ENCODE results near the gene APOBEC3G. TPM values are rescaled to one million over a fixed set of nuclear protein-coding genes. Genes with fewer than 3 reads are reported as not detected.

The APOBEC3G gene
- total and polyA plus RNA-seq, 2 of the 4 experiments (the other 2 are of a cell fraction) = 5.3 to 7.0 TPM

DNA sequence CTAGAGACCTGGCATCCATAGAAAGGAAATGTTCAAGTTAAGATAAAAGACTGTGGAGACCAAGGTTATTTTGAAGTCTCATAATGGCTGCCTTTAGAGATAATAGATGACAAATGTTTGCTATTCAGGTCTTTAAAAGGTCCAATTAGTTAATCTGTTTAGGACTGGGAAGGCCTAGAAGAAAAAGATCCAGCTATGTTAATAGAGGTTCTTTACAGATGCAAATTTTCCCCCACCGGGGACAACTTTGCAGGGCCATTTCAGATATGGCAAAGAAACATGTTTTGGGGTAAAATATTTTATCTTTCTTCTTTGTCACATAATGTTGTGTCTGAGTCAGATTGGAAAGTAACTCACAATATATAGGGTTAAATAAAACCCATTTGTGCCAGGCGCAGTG is 3.1 kb upstream of the APOBEC3G start:
- ATAC-seq (ENCODE audit: low read depth) (no peak), DNase-seq (no peak)
- no peak overlapping the region for H4K8ac ChIP-seq (ENCODE audit: low read depth in 2 of 2, low read length in 2 of 2)
- peaks cover 4% of the 10 kb centered on the region for H3K4me1 ChIP-seq (ENCODE audit: control insufficient read depth, insufficient read depth, low read length)
- no peaks in the 10 kb centered on the region for H4K20me1 ChIP-seq (ENCODE audit: insufficient read depth, low read length)
- no peak overlapping the region for H3K4ac ChIP-seq (ENCODE audit: low read depth, low read length)
- no peak for TF ChIP-seq FOS (IDR thresholded peaks at IDR 0.05; ENCODE audit: low read depth, low read length)
- TF ChIP-seq, protein P1, sequence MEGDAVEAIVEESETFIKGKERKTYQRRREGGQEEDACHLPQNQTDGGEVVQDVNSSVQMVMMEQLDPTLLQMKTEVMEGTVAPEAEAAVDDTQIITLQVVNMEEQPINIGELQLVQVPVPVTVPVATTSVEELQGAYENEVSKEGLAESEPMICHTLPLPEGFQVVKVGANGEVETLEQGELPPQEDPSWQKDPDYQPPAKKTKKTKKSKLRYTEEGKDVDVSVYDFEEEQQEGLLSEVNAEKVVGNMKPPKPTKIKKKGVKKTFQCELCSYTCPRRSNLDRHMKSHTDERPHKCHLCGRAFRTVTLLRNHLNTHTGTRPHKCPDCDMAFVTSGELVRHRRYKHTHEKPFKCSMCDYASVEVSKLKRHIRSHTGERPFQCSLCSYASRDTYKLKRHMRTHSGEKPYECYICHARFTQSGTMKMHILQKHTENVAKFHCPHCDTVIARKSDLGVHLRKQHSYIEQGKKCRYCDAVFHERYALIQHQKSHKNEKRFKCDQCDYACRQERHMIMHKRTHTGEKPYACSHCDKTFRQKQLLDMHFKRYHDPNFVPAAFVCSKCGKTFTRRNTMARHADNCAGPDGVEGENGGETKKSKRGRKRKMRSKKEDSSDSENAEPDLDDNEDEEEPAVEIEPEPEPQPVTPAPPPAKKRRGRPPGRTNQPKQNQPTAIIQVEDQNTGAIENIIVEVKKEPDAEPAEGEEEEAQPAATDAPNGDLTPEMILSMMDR (conservative IDR thresholded peaks at IDR 0.05; ENCODE audit: low read depth, low read length) = no peak
- TF ChIP-seq, protein P2, sequence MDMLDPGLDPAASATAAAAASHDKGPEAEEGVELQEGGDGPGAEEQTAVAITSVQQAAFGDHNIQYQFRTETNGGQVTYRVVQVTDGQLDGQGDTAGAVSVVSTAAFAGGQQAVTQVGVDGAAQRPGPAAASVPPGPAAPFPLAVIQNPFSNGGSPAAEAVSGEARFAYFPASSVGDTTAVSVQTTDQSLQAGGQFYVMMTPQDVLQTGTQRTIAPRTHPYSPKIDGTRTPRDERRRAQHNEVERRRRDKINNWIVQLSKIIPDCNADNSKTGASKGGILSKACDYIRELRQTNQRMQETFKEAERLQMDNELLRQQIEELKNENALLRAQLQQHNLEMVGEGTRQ (IDR thresholded peaks at IDR 0.05; ENCODE audit: low read depth, low read length) = no peak
- TF ChIP-seq MAZ (IDR thresholded peaks at IDR 0.05; ENCODE audit: borderline replicate concordance, low read depth, low read length) = no peak
- no peak for TF ChIP-seq MXI1 (IDR thresholded peaks at IDR 0.05; ENCODE audit: borderline replicate concordance, low read depth, low read length)
- no peak for TF ChIP-seq RCOR1 (IDR thresholded peaks at IDR 0.05; ENCODE audit: insufficient replicate concordance, low read length)
- no peak for TF ChIP-seq CEBPB (IDR thresholded peaks at IDR 0.05; ENCODE audit: low read depth, low read length)
- TF ChIP-seq, protein P3, sequence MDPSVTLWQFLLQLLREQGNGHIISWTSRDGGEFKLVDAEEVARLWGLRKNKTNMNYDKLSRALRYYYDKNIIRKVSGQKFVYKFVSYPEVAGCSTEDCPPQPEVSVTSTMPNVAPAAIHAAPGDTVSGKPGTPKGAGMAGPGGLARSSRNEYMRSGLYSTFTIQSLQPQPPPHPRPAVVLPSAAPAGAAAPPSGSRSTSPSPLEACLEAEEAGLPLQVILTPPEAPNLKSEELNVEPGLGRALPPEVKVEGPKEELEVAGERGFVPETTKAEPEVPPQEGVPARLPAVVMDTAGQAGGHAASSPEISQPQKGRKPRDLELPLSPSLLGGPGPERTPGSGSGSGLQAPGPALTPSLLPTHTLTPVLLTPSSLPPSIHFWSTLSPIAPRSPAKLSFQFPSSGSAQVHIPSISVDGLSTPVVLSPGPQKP (IDR thresholded peaks at IDR 0.05; ENCODE audit: borderline replicate concordance, low read depth, low read length) = no peak
- no peak for TF ChIP-seq BHLHE40 (IDR thresholded peaks at IDR 0.05; ENCODE audit: low read depth, low read length)
- TF ChIP-seq RAD21 (IDR thresholded peaks at IDR 0.05; ENCODE audit: low read length) = no peak
- no peak for TF ChIP-seq NFE2L2 (IDR thresholded peaks at IDR 0.05; ENCODE audit: low read depth, low read length)
- TF ChIP-seq RFX5 (IDR thresholded peaks at IDR 0.05; ENCODE audit: low read depth, low read length) = no peak
- H3K27me3 ChIP-seq (ENCODE audit: control insufficient read depth, insufficient read depth, low read length) = peaks cover 12% of the 10 kb centered on the region
- no peaks in the 10 kb centered on the region for H3K9me3 ChIP-seq (ENCODE audit: control insufficient read depth, insufficient read depth, low read length)
- H3K9me1 ChIP-seq (ENCODE audit: insufficient read depth, low read length) = no peaks in the 10 kb centered on the region
- H2BK20ac ChIP-seq (ENCODE audit: low read depth, low read length) = no peak overlapping the region
- H3K36me3 ChIP-seq (ENCODE audit: control insufficient read depth, insufficient read depth, low read length) = no peaks in the 10 kb centered on the region
- H3K14ac ChIP-seq (replicated peaks; ENCODE audit: low read depth, low read length) = no peak overlapping the region
- no peak overlapping the region for H2AFZ ChIP-seq (replicated peaks; ENCODE audit: low read length, poor library complexity)
- no peak overlapping the region for H3K18ac ChIP-seq (ENCODE audit: low read depth, low read length)
- no peak overlapping the region for H2AK9ac ChIP-seq (replicated peaks; ENCODE audit: low read depth, low read length, poor library complexity)
- no peak overlapping the region for H3K4me2 ChIP-seq (ENCODE audit: low read depth, low read length)
- no TSS peak for BruUV-seq (replicated peaks)
- intact Hi-C loops (cut with micrococcal nuclease) = no loop called here
- no peak overlapping the region for H2BK5ac ChIP-seq (ENCODE audit: low read depth, low read length, poor library complexity, severe bottlenecking)
- no peak overlapping the region for H2BK120ac ChIP-seq (ENCODE audit: low read depth, low read length)
- no peak overlapping the region for H3K27ac ChIP-seq (ENCODE audit: insufficient read depth, low read length)
- H3K79me1 ChIP-seq (ENCODE audit: low read depth in 1 of 2, low read length in 2 of 2) = peaks cover 0 to 7% of the 10 kb centered on the region in 2 experiments; a peak in 1 of 4 replicates
- in situ Hi-C loops (cut with MboI; ENCODE audit: low sequenced_read_pairs) = no loop called here
- no peak overlapping the region for H3K56ac ChIP-seq (ENCODE audit: extremely low read depth, insufficient read depth, low read length)
- ChIA-PET CTCF (no interaction called here), POLR2A (ENCODE audit: unreplicated experiment) (no interaction called here)
- no peak overlapping the region for H3K9ac ChIP-seq (ENCODE audit: low read depth, low read length)
- WGBS, 2 experiments (ENCODE audit: extremely low coverage in 2 of 2, insufficient read length in 1 of 2) = no CpG with 5 or more reads among the region's 2 CpGs
- H2BK15ac ChIP-seq (ENCODE audit: low read depth, low read length) = no peak overlapping the region
- no peak overlapping the region for H2AK5ac ChIP-seq (ENCODE audit: low read depth, low read length)
- H4K5ac ChIP-seq (ENCODE audit: low read depth, low read length) = no peak overlapping the region
- no peak overlapping the region for H4K91ac ChIP-seq (ENCODE audit: insufficient read depth, low read depth, low read length)
- H3K4me3 ChIP-seq (ENCODE audit: insufficient read depth, low read depth, low read length) = no peak overlapping the region
- dilution Hi-C loops (cut with HindIII; ENCODE audit: low sequenced_read_pairs, unreplicated experiment) = no loop called here
- no peak overlapping the region for H3K23ac ChIP-seq (ENCODE audit: low read depth, low read length)
